CD4-positive, alpha-beta memory T cell (primary cell): ENCODE results near the gene STRADA. TPM values are rescaled to one million over a fixed set of nuclear protein-coding genes. Genes with fewer than 3 reads are reported as not detected.

Experiments used
- CTCF ChIA-PET: fragments of 350-600 bp; sonication (Branson Sonifier 250); formaldehyde crosslinking; loops from one replicate; lab custom pipeline; 2021; ENCODE audit warnings: inconsistent platforms; ENCODE audit not compliant: partially characterized antibody; lab: Charles Lee
- POLR2A ChIA-PET: fragments of 350-600 bp; sonication (Branson Sonifier 250); formaldehyde crosslinking; loops from one replicate; lab custom pipeline; 2021; ENCODE audit not compliant: partially characterized antibody; lab: Charles Lee
- DNase-seq, 5 donors: peaks; one replicate each; pipeline versions ENCODE4 v3.0.0 to v3.0.0-alpha.2; 2020 to 2022; ENCODE audit warnings: mixed read lengths in 1 of 5
- H3K27ac ChIP-seq: one replicate; pipeline ENCODE4 v1.7.0; 2013; ENCODE audit warnings: low read depth, low read length
- H3K27me3 ChIP-seq: 2 replicates; pipeline ENCODE4 v1.7.0; 2013; ENCODE audit warnings: mild to moderate bottlenecking, low read length, moderate library complexity; ENCODE audit not compliant: insufficient read depth
- H3K36me3 ChIP-seq: 2 replicates; pipeline ENCODE4 v1.7.0; 2013; ENCODE audit warnings: mild to moderate bottlenecking, low read length, moderate library complexity; ENCODE audit not compliant: insufficient read depth
- H3K4me1 ChIP-seq: 2 replicates; pipeline ENCODE4 v1.7.0; 2013; ENCODE audit warnings: mild to moderate bottlenecking, low read length, moderate library complexity; ENCODE audit not compliant: insufficient read depth
- H3K4me3 ChIP-seq, 2 donors: one replicate each; pipeline ENCODE4 v1.7.0; 2013; ENCODE audit warnings: low read length in 2 of 2, mild to moderate bottlenecking in 1 of 2
- H3K9me3 ChIP-seq, 2 donors: one replicate each; pipeline ENCODE4 v1.7.0; 2013; ENCODE audit warnings: low read length in 2 of 2, control low read depth in 1 of 2; ENCODE audit not compliant: control insufficient read depth in 1 of 2
- H3K27ac Mint-ChIP-seq, 7 donors: one replicate each; pipeline ENCODE4 v1.8.0; 2020 to 2021; ENCODE audit warnings: mixed read lengths in 7 of 7, mild to moderate bottlenecking in 6 of 7, inconsistent platforms in 3 of 7, moderate library complexity in 3 of 7
- H3K27me3 Mint-ChIP-seq, 2 donors: one replicate each; pipeline ENCODE4 v1.8.0; 2020 to 2021; ENCODE audit warnings: mixed read lengths in 2 of 2
- H3K36me3 Mint-ChIP-seq, 2 donors: one replicate each; pipeline ENCODE4 v1.8.0; 2020 to 2021; ENCODE audit warnings: mixed read lengths in 2 of 2, inconsistent platforms in 1 of 2, mild to moderate bottlenecking in 1 of 2
- H3K4me1 Mint-ChIP-seq, 4 donors: one replicate each; pipeline ENCODE4 v1.8.0; 2020 to 2021; ENCODE audit warnings: mixed read lengths in 4 of 4, mild to moderate bottlenecking in 1 of 4
- H3K4me3 Mint-ChIP-seq, 8 donors: one replicate each; pipeline ENCODE4 v1.8.0; 2020 to 2021; ENCODE audit warnings: mixed read lengths in 8 of 8, mild to moderate bottlenecking in 7 of 8, moderate library complexity in 6 of 8, inconsistent platforms in 3 of 8
- H3K9me3 Mint-ChIP-seq, 8 donors: one replicate each; pipeline ENCODE4 v1.8.0; 2020 to 2021; ENCODE audit warnings: mixed read lengths in 8 of 8, mild to moderate bottlenecking in 5 of 8, inconsistent platforms in 3 of 8, moderate library complexity in 1 of 8
- intact Hi-C: fragments of 100-400 bp; cut with micrococcal nuclease; formaldehyde crosslinking; loops from one replicate; pipeline ENCODE4 v1.15.1; 2023
- polyA plus RNA-seq, 2 donors: library from polyadenylated mRNA; unstranded; fragments of 300-500 nt; fragmentation: Illumina TruSeq; gene quantifications; one replicate each; pipeline ENCODE4 v1.2.3, GENCODE V29; 2021
- total RNA-seq, 2 experiments: library from RNA; stranded (reverse); gene quantifications; one replicate each; pipeline ENCODE4 v1.2.3, GENCODE V29; 2021

Gene STRADA
- total and polyA plus RNA-seq, 4 experiments from 2014 or later, result 20.0 to 58.3 (median 38.5) TPM

DNA sequence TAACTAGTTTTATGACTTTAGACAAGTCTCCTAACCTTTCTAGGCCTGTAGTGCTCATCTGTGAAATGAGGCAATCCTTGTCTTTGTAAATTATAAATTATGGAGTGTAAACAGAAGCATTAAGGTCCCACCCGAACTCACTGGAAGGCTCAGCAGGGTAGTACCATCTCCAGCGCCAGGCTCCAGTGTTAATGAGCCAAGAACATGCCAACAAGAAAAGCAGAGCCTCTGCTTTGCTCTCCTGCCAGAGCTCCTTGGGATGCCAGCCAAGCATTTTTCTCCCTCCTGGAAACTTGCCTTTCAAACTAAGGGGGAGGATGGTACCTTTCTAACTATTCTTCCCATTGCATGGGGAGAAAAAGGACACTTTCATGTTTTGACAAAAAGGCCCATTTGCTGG is 56.6 kb downstream of the STRADA start:
- ChIA-PET POLR2A (interaction anchor here (5.0 to 23.0 kb wide), 2 partner anchors 12 to 26 kb away, joined by 55 to 1362 read pairs; no protein-coding TSS in a partner anchor), CTCF (interaction anchor here (0.6 to 1.0 kb wide), 2 partner anchors 25 to 26 kb away, joined by 3 read pairs; no protein-coding TSS in a partner anchor)
- Mint-ChIP-seq H3K4me1 (peaks cover 0 to 9% (median 1%) of the 10 kb centered on the region in 4 donors), H3K9me3 (no peaks in the 10 kb centered on the region), H3K36me3 (peaks cover 46 to 76% of the 10 kb centered on the region in 2 donors), H3K27ac (peak overlapping the region in 3 of 7 donors; percentile 32 to 80 (median 53)), H3K27me3 (no peaks in the 10 kb centered on the region), H3K4me3 (no peak overlapping the region)
- intact Hi-C loops, result no loop called here
- Histone ChIP-seq H3K27ac (no peak overlapping the region), H3K9me3 (no peaks in the 10 kb centered on the region), H3K36me3 (peaks cover 59% of the 10 kb centered on the region), H3K27me3 (no peaks in the 10 kb centered on the region), H3K4me1 (no peaks in the 10 kb centered on the region), H3K4me3 (no peak overlapping the region)
- no peak for DNase-seq

DNA sequence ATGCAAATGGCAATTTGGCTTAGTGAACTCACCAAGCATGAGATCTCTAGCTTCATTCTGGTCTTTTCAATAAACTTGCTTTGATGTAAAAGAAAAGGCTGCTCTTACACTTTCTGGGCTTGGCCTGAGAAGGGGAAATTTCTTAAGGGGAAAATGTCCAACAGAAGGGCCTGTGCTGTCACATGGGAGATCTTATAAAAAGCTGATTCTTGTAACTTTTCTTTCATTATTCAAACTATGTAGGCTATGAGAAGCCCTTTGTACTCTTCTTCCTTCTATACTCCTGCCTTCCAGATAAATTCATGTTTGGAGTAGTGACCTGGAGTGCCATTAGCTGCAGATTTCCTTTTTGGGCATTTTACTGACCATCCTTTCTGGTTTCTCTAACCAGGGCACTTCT is 58.6 kb downstream of the STRADA start:
- POLR2A ChIA-PET, result interaction anchor here (1.0 to 11.3 kb wide), 3 partner anchors 13 to 24 kb away, joined by 3 to 117 read pairs (median 3); no protein-coding TSS in a partner anchor
- Histone ChIP-seq H3K4me1 (no peaks in the 10 kb centered on the region), H3K36me3 (peaks cover 39% of the 10 kb centered on the region)

DNA sequence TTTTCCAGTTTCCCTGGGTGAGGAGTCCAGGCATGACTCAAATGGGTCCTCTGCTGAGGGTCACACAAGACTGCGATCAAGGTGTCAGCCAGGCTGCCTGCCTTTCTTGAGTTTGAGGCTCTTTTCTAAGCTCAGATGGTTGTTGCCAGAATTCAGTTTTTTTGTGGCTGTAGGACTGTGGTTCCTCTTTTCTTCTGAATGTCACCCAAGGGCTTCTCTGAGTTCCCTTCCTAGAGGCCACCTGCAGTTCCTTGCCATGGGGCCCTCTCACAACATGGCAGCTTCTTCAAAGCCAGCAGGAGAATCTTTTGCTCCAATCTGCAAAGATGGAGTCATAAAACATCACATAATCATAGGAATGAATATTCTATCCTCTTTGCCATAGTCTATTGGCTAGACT is 59.2 kb downstream of the STRADA start:
- intact Hi-C loops, result no loop called here
- Histone ChIP-seq H3K4me3 (no peak overlapping the region), H3K27me3 (no peaks in the 10 kb centered on the region), H3K36me3 (peaks cover 41% of the 10 kb centered on the region), H3K27ac (no peak overlapping the region), H3K9me3 (no peaks in the 10 kb centered on the region), H3K4me1 (no peaks in the 10 kb centered on the region)
- ChIA-PET CTCF (interaction anchor here (0.8 to 1.4 kb wide), 2 partner anchors 16 to 204 kb away, joined by 3 read pairs; no protein-coding TSS in a partner anchor), POLR2A (interaction anchor here (1.0 to 11.3 kb wide), 3 partner anchors 13 to 24 kb away, joined by 3 to 117 read pairs (median 3); no protein-coding TSS in a partner anchor)
- no peak overlapping the region for H3K4me3 Mint-ChIP-seq
- peaks cover 1 to 12% (median 4%) of the 10 kb centered on the region in 4 donors for H3K4me1 Mint-ChIP-seq
- no peak for DNase-seq
- peak overlapping the region in 3 of 7 donors; percentile 36 to 47 (median 43) for H3K27ac Mint-ChIP-seq
- H3K36me3 Mint-ChIP-seq, result peaks cover 36 to 71% of the 10 kb centered on the region in 2 donors
- H3K9me3 Mint-ChIP-seq, result no peaks in the 10 kb centered on the region
- H3K27me3 Mint-ChIP-seq, result no peaks in the 10 kb centered on the region

More for the DNA sequence above, 58.6 kb downstream of the STRADA start:
- Histone ChIP-seq H3K4me3 (no peak overlapping the region), H3K9me3 (no peaks in the 10 kb centered on the region), H3K27me3 (no peaks in the 10 kb centered on the region), H3K27ac (no peak overlapping the region)
- Mint-ChIP-seq H3K4me3 (no peak overlapping the region), H3K9me3 (no peaks in the 10 kb centered on the region), H3K4me1 (peaks cover 1 to 12% (median 4%) of the 10 kb centered on the region in 4 donors), H3K27me3 (no peaks in the 10 kb centered on the region), H3K27ac (peak overlapping the region in 4 of 7 donors; percentile 4 to 89 (median 39)), H3K36me3 (peaks cover 36 to 72% of the 10 kb centered on the region in 2 donors)
- DNase-seq, result no peak
- CTCF ChIA-PET, result interaction anchor here (0.8 to 1.4 kb wide), 3 partner anchors 15 to 205 kb away, joined by 3 read pairs; no protein-coding TSS in a partner anchor
- intact Hi-C loops, result no loop called here

DNA sequence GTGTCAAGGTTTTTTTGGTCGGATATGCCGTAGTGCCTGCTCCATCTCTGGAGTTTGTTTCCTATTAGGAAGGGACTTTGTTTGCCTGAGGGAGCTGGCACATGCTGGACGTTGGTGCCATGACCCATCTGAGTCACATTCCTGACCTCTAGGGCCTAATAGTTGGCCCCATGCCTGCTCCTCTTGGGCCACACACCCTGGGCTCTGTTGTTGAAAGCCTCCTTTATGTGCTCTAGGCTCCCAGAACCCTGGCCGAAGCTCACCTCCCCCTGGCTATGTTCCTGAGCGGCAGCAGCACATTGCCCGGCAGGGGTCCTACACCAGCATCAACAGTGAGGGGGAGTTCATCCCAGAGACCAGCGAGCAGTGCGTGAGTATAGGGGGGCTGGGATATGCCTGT is 60.1 kb downstream of the STRADA start:
- Mint-ChIP-seq H3K4me1 (peaks cover 1 to 12% (median 4%) of the 10 kb centered on the region in 4 donors), H3K9me3 (no peaks in the 10 kb centered on the region), H3K27me3 (no peaks in the 10 kb centered on the region), H3K27ac (peak overlapping the region in 3 of 7 donors; percentile 53 to 70 (median 68)), H3K36me3 (peaks cover 40 to 72% of the 10 kb centered on the region in 2 donors), H3K4me3 (no peak overlapping the region)
- POLR2A ChIA-PET, result interaction anchor here (1.4 to 11.3 kb wide), 3 partner anchors 14 to 93 kb away, joined by 4 to 117 read pairs (median 5); partner anchors contain the start of gene DDX42
- Histone ChIP-seq H3K9me3 (no peaks in the 10 kb centered on the region), H3K4me1 (no peaks in the 10 kb centered on the region), H3K27ac (no peak overlapping the region), H3K27me3 (no peaks in the 10 kb centered on the region), H3K4me3 (no peak overlapping the region), H3K36me3 (peaks cover 42% of the 10 kb centered on the region)
- CTCF ChIA-PET, result interaction anchor here (0.6 to 2.8 kb wide), 3 partner anchors 29 to 257 kb away, joined by 3 to 15 read pairs (median 3); no protein-coding TSS in a partner anchor
- intact Hi-C loops, result no loop called here
- no peak for DNase-seq

DNA sequence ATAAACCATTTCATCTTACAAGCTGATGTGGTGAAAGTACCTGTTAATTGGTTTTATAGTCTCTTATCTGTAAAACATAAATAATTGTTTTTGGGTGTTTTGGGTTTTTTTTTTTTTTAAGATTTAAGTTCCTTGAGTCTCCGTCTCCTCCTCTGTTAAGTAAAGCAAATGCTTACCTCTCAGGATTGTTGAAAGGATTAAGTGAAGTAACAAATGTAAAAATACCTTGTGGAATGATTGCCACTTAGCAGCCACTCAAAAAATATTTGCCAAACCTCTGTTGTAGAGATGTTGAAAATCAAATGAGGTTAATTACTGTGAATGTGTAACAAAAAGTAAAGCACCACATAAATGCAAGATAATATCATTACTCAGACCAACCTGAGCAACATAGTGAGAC is 60.9 kb downstream of the STRADA start:
- H3K9me3 Mint-ChIP-seq, result no peaks in the 10 kb centered on the region
- CTCF ChIA-PET, result interaction anchor here (1.4 to 2.8 kb wide), 3 partner anchors 30 to 154 kb away, joined by 3 to 15 read pairs (median 5); no protein-coding TSS in a partner anchor
- Histone ChIP-seq H3K4me3 (no peak overlapping the region), H3K9me3 (no peaks in the 10 kb centered on the region), H3K36me3 (peaks cover 39% of the 10 kb centered on the region), H3K4me1 (peaks cover 7% of the 10 kb centered on the region), H3K27ac (no peak overlapping the region), H3K27me3 (no peaks in the 10 kb centered on the region)
- H3K27ac Mint-ChIP-seq, result peak overlapping the region in 4 of 7 donors; percentile 42 to 83 (median 72)
- DNase-seq, result no peak
- peaks cover 1 to 12% (median 6%) of the 10 kb centered on the region in 4 donors for H3K4me1 Mint-ChIP-seq
- peaks cover 39 to 70% of the 10 kb centered on the region in 2 donors for H3K36me3 Mint-ChIP-seq
- intact Hi-C loops, result no loop called here
- POLR2A ChIA-PET, result interaction anchor here (1.4 to 11.3 kb wide), 4 partner anchors 15 to 93 kb away, joined by 4 to 117 read pairs (median 5); partner anchors contain the start of gene DDX42
- no peak overlapping the region for H3K4me3 Mint-ChIP-seq
- no peaks in the 10 kb centered on the region for H3K27me3 Mint-ChIP-seq

DNA sequence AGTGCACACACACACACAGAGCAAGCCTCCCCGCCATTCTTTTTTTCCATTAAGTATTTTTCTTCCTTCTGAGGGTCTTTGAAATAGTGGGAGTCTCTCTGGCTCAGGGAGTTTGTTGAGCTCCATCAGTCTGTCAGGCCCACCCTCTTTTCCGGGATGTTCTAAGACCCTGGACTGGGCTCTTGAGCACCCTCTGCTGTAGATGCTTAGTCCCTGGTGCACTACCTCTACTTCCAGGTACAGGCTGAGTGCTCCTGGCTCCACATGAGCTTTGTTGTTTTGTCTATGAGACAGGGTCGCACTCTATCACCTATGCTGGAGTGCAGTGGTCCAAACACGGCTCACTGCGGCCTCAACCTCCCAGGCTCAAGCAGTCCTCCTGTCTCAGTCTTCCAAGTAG is 62.4 kb downstream of the STRADA start:
- Histone ChIP-seq H3K4me3 (no peak overlapping the region), H3K4me1 (peaks cover 10% of the 10 kb centered on the region), H3K27me3 (no peaks in the 10 kb centered on the region), H3K27ac (no peak overlapping the region), H3K9me3 (no peaks in the 10 kb centered on the region), H3K36me3 (peaks cover 35% of the 10 kb centered on the region)
- ChIA-PET CTCF (interaction anchor here (1.2 to 2.8 kb wide), 3 partner anchors 32 to 44 kb away, joined by 3 to 15 read pairs (median 5); no protein-coding TSS in a partner anchor), POLR2A (interaction anchor here (0.9 to 11.3 kb wide), 3 partner anchors 16 to 96 kb away, joined by 3 to 117 read pairs (median 5); no protein-coding TSS in a partner anchor)
- intact Hi-C loops, result no loop called here
- Mint-ChIP-seq H3K9me3 (no peaks in the 10 kb centered on the region), H3K27ac (peak overlapping the region in 5 of 7 donors; percentile 38 to 69 (median 59)), H3K4me3 (no peak overlapping the region), H3K27me3 (no peaks in the 10 kb centered on the region), H3K4me1 (peaks cover 2 to 24% (median 11%) of the 10 kb centered on the region in 4 donors), H3K36me3 (peaks cover 39 to 73% of the 10 kb centered on the region in 2 donors)
- DNase-seq, result no peak

DNA sequence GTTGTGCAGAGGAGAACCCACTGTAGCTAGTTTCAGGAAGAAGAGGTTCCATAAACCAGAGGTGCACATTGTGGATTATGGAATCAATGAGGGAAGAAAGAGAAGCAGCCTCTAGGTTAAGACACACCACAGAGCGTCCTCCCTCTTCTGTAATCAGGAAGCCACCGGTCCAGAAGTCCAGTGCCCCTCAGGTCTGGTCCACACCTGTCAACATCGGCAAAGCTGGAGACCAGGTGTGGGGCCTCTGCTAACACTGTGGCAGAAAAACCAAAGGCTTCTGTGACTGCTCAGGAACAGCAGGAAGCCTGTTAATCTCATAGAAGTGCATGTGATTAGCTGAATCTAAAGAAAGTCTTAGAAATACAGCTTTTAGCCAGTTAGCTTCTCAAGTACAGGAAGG is 65.0 kb downstream of the STRADA start:
- Histone ChIP-seq H3K36me3 (peaks cover 31% of the 10 kb centered on the region), H3K9me3 (no peaks in the 10 kb centered on the region), H3K4me3 (no peak overlapping the region), H3K27me3 (no peaks in the 10 kb centered on the region), H3K4me1 (peaks cover 10% of the 10 kb centered on the region), H3K27ac (no peak overlapping the region)
- Mint-ChIP-seq H3K4me1 (peaks cover 8 to 26% (median 16%) of the 10 kb centered on the region in 4 donors), H3K9me3 (no peaks in the 10 kb centered on the region), H3K27me3 (no peaks in the 10 kb centered on the region), H3K36me3 (peaks cover 38 to 67% of the 10 kb centered on the region in 2 donors), H3K27ac (peak overlapping the region in 6 of 7 donors; percentile 17 to 78 (median 30)), H3K4me3 (no peak overlapping the region)
- no peak for DNase-seq
- CTCF ChIA-PET, result interaction anchor here (0.7 to 4.4 kb wide), 7 partner anchors 10 to 250 kb away, joined by 3 to 21 read pairs (median 4); no protein-coding TSS in a partner anchor
- intact Hi-C loops, result no loop called here
- POLR2A ChIA-PET, result interaction anchor here (0.5 to 11.3 kb wide), 3 partner anchors 13 to 30 kb away, joined by 3 to 117 read pairs (median 6); no protein-coding TSS in a partner anchor
